GM18870 (cell line): ENCODE results near the gene ITPKB.
"Not testable (repeated sequence)": the region's sequence is repeated elsewhere in the genome, so short reads cannot be mapped to it uniquely, and the experiment has no call there.

Source experiments
- ATAC-seq: cut with Tn5 transposase; IDR thresholded peaks from one replicate; pipeline ENCODE4 v1.9.1; 2021; ENCODE audit warnings: moderate library complexity; ENCODE audit not compliant: unreplicated experiment

Gene ITPKB

GRCh38 chr1:226627924-226628611 lies 111.0 kb downstream of the ITPKB start:
- ATAC-seq, result no peak

- ATAC-seq, result no peak
These were observed 111.9 kb downstream of the ITPKB start for GRCh38 chr1:226627050-226627755.

- ATAC-seq, result peak; percentile 52
These were observed 112.5 kb downstream of the ITPKB start for GRCh38 chr1:226626577-226626956.

- peak; percentile 26 for ATAC-seq
These were observed 113.1 kb downstream of the ITPKB start for GRCh38 chr1:226625832-226626576.

GRCh38 chr1:226625326-226625725 lies 113.8 kb downstream of the ITPKB start:
- no peak for ATAC-seq

GRCh38 chr1:226624526-226624925 lies 114.6 kb downstream of the ITPKB start:
- no peak for ATAC-seq

GRCh38 chr1:226622012-226622411 lies 117.1 kb downstream of the ITPKB start:
- no peak for ATAC-seq

- ATAC-seq, result no peak
These were observed 120.1 kb downstream of the ITPKB start for GRCh38 chr1:226619031-226619430.

- no peak for ATAC-seq
These were observed 120.7 kb downstream of the ITPKB start for GRCh38 chr1:226618380-226618779.

GRCh38 chr1:226617719-226618118 lies 121.4 kb downstream of the ITPKB start:
- ATAC-seq, result not testable (repeated sequence)

GRCh38 chr1:226617109-226617508 lies 122.0 kb downstream of the ITPKB start:
- ATAC-seq, result no peak

- ATAC-seq, result no peak
These were observed 122.4 kb downstream of the ITPKB start for GRCh38 chr1:226616636-226617035.

GRCh38 chr1:226615876-226616275 lies 123.2 kb downstream of the ITPKB start:
- no peak for ATAC-seq

GRCh38 chr1:226611980-226612379 lies 127.1 kb downstream of the ITPKB start:
- not testable (repeated sequence) for ATAC-seq

- ATAC-seq, result no peak
These were observed 127.8 kb downstream of the ITPKB start for GRCh38 chr1:226611301-226611700.

- ATAC-seq, result no peak
These were observed 128.4 kb downstream of the ITPKB start for GRCh38 chr1:226610671-226611070.

GRCh38 chr1:226609836-226610455 lies 129.1 kb downstream of the ITPKB start:
- no peak for ATAC-seq

GRCh38 chr1:226608699-226609505 lies 130.2 kb downstream of the ITPKB start:
- no peak for ATAC-seq

GRCh38 chr1:226607821-226608220 lies 131.3 kb downstream of the ITPKB start:
- ATAC-seq, result no peak

GRCh38 chr1:226607268-226607660 lies 131.8 kb downstream of the ITPKB start:
- ATAC-seq, result no peak
